ENCODE measurements around the gene DGKA. TPM values are rescaled to one million over a fixed set of nuclear protein-coding genes. Genes with fewer than 3 reads are reported as not detected.

Gene DGKA
- total RNA-seq, 1 experiment from 2014 or later = 56.0 TPM

- peak; percentile 14 for DNase-seq (ENCODE audit: low read depth)
Observed at GRCh38 chr12:55931780-55932550, 1.0 kb downstream of the DGKA start.

DNA sequence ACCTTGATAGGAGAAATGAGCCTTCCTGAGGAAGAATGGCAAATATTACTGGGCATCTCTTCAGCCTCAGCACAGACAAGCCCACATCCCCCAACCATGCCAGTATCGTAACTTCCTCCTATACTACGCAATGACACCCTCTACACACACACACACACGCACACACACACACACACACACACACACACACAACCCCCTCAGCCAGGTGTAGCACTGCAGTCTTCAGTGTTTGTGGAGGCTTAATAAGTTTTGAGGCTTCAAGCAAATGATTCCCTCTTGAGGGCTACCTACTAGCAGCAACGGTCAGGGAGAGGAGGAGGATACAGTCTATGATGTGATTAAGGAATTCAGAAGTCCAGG is 1.6 kb downstream of the DGKA start:
- DNase-seq (ENCODE audit: low read depth) = peak; percentile 23

- peak; percentile 46 for DNase-seq (ENCODE audit: low read depth)
Observed at GRCh38 chr12:55933169-55933798, 2.3 kb downstream of the DGKA start.

DNA sequence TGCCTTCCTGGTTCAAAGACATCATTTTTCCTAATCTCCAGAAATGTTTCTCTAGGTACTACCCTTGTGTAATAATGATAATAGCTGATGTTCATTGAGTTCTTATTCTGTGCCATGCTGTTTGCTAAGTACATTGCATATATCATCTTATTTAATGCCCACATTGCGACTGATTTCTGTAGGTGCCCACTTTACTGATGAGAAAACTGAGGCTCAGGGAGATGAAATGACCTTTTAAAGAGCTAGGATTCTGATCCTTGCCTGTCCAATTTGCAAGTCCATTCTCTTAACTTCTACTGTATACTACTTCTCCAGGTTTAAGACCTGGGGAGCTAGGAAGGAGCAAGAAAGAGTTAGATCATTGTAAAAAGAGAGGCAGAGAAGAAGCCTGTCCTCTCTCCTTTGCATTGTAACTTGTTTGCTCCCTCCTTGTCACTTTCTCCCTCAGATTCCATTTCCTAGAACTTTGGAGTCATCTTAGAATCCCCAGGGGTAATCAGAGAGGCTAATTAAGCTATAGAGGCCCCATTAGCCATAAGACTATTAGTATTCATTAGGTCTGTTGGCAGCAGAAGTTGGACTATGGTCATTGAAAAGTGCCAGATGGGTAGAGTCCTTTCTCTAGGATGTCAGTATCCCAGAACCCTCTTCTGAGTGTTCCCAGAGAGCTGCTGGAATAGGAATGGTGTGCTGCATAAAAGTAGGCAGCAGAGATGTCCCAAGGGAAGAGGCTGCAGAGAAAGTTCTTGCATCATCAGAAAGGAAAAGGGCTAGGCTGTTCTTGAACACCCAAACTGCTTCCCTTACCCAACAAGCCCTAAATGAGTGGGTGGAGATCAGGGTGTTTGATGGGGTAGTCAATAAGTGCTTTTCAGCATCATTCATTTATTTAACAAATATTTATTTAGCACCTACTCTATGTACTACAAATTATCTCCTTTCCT is 3.1 kb downstream of the DGKA start:
- peak; percentile 50 for DNase-seq (ENCODE audit: low read depth)

DNA sequence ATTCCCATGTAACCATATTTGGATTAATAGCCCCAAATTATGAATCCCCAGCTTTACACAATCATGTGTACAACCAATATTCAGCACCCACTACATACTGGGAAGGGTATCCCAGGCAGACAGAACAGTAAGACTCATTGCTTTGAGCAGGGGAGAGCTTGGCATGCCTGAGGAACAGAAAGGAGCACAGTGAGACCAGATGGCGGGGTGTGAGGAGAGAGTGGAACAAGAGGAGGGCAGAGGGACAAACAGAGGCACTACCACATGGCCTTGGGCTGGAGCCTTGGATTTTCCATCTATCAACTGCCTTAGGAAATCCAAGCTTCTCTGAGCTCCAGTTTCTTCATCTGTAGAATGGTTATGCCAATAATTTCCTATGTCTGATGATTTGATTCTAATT is 3.8 kb downstream of the DGKA start:
- DNase-seq (ENCODE audit: low read depth) = no peak

- DNase-seq (ENCODE audit: low read depth) = no peak
Observed at GRCh38 chr12:55935738-55936151, 4.8 kb downstream of the DGKA start.

GRCh38 chr12:55937981-55938380 is 7.0 kb downstream of the DGKA start:
- DNase-seq (ENCODE audit: low read depth) = no peak

- peak; percentile 9 for DNase-seq (ENCODE audit: low read depth)
Observed at GRCh38 chr12:55938826-55939501, 8.0 kb downstream of the DGKA start.

- peak; percentile 78 for DNase-seq (ENCODE audit: low read depth)
Observed at GRCh38 chr12:55940065-55940732, 9.2 kb downstream of the DGKA start.

GRCh38 chr12:55942055-55942454 is 11.1 kb downstream of the DGKA start:
- DNase-seq (ENCODE audit: low read depth) = no peak

DNA sequence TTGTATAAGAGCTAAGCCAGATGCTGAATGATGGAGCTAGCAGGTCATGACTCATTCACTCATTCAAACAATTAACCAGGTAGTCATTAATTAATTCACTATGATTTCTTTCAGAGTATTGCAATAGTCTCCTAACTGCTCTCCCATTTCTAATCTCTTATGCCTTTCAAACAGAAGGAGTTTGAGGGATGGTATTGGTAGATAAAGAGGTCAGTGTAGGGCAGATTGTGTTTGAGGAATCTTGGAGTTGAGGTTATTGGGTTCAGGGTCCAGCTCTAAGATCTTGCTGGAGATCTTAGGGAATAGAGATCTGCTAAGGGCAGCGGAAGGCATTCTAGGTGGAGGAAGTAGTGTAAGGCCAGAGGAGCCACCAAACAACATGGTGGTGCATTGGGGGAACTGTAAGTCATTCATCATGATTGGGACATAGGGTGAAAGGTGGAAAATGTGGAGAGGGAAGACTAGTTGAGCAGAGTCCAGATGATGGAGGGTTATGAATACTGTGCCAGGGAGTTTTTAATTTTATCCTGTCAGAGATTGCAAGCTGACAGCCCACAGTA is 11.7 kb downstream of the DGKA start:
- DNase-seq (ENCODE audit: low read depth) = no peak

GRCh38 chr12:55946553-55946952 is 15.6 kb downstream of the DGKA start:
- no peak for DNase-seq (ENCODE audit: low read depth)

DNA sequence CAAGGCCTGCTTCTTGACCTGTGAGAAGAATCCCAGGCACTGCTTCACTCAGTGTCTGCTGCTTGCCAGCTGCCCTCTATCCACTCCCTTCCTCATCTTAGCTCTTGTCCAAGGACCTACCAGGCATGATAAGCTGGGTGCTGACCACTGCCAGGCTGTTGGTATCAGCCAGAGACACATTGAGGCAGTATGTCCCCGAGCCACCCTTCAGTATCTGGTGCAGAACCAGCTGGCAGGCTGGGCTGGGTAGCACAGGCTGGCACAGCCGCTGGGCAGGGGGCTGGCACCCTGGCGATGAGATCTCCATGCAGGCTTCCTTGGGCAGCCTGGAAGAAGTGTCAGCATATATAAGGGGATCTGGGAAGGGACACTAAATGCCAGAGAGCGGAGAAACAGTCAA is 24.4 kb downstream of the DGKA start:
- DNase-seq (ENCODE audit: low read depth) = no peak

GRCh38 chr12:55955800-55956508 is 25.0 kb downstream of the DGKA start:
- peak; percentile 52 for DNase-seq (ENCODE audit: low read depth)

DNA sequence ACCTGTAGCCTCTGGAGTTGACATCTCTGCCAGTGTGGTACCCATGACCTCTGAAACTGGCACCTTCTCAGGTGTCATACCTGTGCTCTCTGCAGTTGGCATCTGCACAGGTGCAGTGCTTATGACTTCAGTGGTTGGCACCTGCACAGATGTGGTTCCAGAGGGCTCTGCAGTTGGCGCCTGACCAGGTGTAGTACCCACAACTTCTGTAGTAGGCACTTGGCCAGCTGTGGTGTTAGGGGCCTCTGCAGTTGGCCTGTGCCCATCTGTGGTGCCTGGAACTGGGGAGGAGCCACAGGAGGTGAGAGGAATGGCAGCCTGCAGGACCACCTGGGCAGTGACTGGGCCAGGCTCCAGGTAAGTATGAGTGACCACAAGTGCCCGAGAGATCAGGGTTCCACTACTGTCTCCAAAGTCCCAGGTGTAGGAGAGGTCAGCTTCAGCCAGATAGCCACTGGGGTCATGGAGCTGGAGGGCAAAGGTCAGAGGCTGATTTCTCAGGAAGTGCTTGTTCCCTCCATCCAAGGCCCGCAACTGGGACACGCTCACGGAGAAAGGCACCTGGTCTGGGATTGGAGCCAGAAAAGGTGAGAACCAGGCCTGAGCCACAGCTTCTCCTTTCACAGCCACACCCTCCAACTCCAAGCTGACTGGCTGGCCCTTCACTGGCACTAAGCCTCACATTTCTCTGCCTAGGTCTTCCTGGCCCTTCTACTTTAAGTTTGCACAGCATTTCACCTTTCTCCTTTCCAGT is 26.3 kb downstream of the DGKA start:
- DNase-seq (ENCODE audit: low read depth) = no peak

GRCh38 chr12:55963760-55964159 is 32.8 kb downstream of the DGKA start:
- no peak for DNase-seq (ENCODE audit: low read depth)

DNA sequence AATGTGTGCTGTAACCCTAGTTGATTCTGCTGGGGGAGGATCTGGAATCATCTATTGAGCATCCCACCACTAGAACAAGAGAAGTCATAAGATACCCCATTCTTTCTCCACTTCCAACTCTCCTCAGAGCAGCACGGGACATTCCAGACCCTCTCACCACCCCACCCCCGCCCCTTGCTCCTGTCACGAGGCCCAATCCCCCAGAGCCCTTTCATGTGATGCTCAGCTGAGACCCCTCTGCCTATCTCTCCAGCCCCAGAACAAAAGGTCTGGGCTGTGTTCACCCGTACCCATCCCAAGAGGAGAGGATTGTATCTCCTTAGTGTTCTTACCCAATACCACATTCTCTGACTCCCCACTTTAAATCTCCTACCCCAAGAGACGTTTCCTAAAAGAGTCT is 34.3 kb downstream of the DGKA start:
- no peak for DNase-seq (ENCODE audit: low read depth)

GRCh38 chr12:55965941-55966407 is 35.0 kb downstream of the DGKA start, which contains the start of gene PMEL:
PMEL (minus strand) TSS chr12:55966042; CDS start chr12:55966011, 31 bp downstream.
- no peak for DNase-seq (ENCODE audit: low read depth)
